C4-2B (cell line): ENCODE results near the gene ZNF507.
"Not testable (repeated sequence)": the region's sequence is repeated elsewhere in the genome, so short reads cannot be mapped to it uniquely, and the experiment has no call there.

Experiments used
- ZFX ChIP-seq: fragments of 450-650 bp; IDR thresholded peaks from 2 replicates; pipeline ENCODE4 v1.6.1; 2017
- TF ChIP-seq, protein P1 (sequence below): fragments of 450-650 bp; conservative IDR thresholded peaks from 2 replicates; pipeline ENCODE4 v1.5.1; 2017; ENCODE audit warnings: mild to moderate bottlenecking

DNA sequence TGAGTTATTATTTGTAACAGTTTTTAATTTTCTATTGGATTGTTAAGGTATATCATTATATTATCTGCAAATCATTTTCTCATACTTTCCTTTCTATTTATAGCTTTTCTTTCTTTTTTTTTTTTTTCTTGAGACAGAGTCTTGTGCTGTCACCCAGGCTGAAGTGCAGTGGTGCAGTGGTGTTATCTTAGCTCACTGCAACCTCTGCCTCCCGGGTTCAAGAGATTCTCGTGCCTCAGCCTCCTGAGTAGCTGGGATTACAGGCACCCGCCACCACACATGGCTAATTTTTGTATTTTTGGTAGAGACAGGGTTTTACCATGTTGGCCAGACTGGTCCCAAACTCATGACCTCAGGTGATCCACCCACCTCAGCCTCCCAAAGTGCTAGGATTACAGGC is 29.0 kb downstream of the ZNF507 start:
- TF ChIP-seq, protein P1, sequence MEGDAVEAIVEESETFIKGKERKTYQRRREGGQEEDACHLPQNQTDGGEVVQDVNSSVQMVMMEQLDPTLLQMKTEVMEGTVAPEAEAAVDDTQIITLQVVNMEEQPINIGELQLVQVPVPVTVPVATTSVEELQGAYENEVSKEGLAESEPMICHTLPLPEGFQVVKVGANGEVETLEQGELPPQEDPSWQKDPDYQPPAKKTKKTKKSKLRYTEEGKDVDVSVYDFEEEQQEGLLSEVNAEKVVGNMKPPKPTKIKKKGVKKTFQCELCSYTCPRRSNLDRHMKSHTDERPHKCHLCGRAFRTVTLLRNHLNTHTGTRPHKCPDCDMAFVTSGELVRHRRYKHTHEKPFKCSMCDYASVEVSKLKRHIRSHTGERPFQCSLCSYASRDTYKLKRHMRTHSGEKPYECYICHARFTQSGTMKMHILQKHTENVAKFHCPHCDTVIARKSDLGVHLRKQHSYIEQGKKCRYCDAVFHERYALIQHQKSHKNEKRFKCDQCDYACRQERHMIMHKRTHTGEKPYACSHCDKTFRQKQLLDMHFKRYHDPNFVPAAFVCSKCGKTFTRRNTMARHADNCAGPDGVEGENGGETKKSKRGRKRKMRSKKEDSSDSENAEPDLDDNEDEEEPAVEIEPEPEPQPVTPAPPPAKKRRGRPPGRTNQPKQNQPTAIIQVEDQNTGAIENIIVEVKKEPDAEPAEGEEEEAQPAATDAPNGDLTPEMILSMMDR, result not testable (repeated sequence)
- not testable (repeated sequence) for TF ChIP-seq ZFX
